Measurements from ENCODE around the gene TRUB2.

The TRUB2 gene

GRCh38 chr9:128304971-128305288, 17.3 kb downstream of the TRUB2 start:
- Histone ChIP-seq H3K36me3 (ENCODE audit: control insufficient read depth in 2 of 2, insufficient read depth in 2 of 2, low read length in 2 of 2) (peaks cover 9% of the 10 kb centered on the region in 2 donors), H3K4me1 (ENCODE audit: control insufficient read depth in 2 of 2, insufficient read depth in 2 of 2, low read length in 2 of 2) (peaks cover 0 to 3% of the 10 kb centered on the region in 2 donors), H3K9ac (ENCODE audit: low read depth in 1 of 2, low read length in 2 of 2) (no peak overlapping the region), H3K27ac (ENCODE audit: low read depth in 2 of 2, low read length in 2 of 2) (no peak overlapping the region), H3K9me3 (ENCODE audit: control insufficient read depth in 2 of 2, low read length in 2 of 2) (no peaks in the 10 kb centered on the region), H3K4me3 (ENCODE audit: low read length in 2 of 2) (no peak overlapping the region), H3K27me3 (ENCODE audit: control insufficient read depth in 2 of 2, insufficient read depth in 2 of 2, low read length in 2 of 2) (no peaks in the 10 kb centered on the region)

- H3K27ac ChIP-seq (ENCODE audit: low read depth in 2 of 2, low read length in 2 of 2) = no peak overlapping the region
Observed at GRCh38 chr9:128304136-128304970, 17.9 kb downstream of the TRUB2 start.

GRCh38 chr9:128298535-128299482, 23.4 kb downstream of the TRUB2 start:
- no peaks in the 10 kb centered on the region for H3K9me3 ChIP-seq (ENCODE audit: control insufficient read depth in 2 of 2, low read length in 2 of 2)
- H3K9ac ChIP-seq (ENCODE audit: low read depth in 1 of 2, low read length in 2 of 2) = peak overlapping the region in 1 of 2 donors; percentile 43
- H3K36me3 ChIP-seq (ENCODE audit: control insufficient read depth in 2 of 2, insufficient read depth in 2 of 2, low read length in 2 of 2) = no peaks in the 10 kb centered on the region
- peak overlapping the region in 1 of 2 donors; percentile 20 for H3K4me3 ChIP-seq (ENCODE audit: low read length in 2 of 2)
- H3K27me3 ChIP-seq (ENCODE audit: control insufficient read depth in 2 of 2, insufficient read depth in 2 of 2, low read length in 2 of 2) = no peaks in the 10 kb centered on the region
- peak overlapping the region; percentile 38 to 63 for H3K27ac ChIP-seq (ENCODE audit: low read depth in 2 of 2, low read length in 2 of 2)
- H3K4me1 ChIP-seq (ENCODE audit: control insufficient read depth in 2 of 2, insufficient read depth in 2 of 2, low read length in 2 of 2) = peaks cover 17 to 26% of the 10 kb centered on the region in 2 donors

More at GRCh38 chr9:128304136-128304970, 17.9 kb downstream of the TRUB2 start:
- Histone ChIP-seq H3K4me3 (ENCODE audit: low read length in 2 of 2) (no peak overlapping the region), H3K9me3 (ENCODE audit: control insufficient read depth in 2 of 2, low read length in 2 of 2) (no peaks in the 10 kb centered on the region), H3K9ac (ENCODE audit: low read depth in 1 of 2, low read length in 2 of 2) (no peak overlapping the region), H3K27me3 (ENCODE audit: control insufficient read depth in 2 of 2, insufficient read depth in 2 of 2, low read length in 2 of 2) (no peaks in the 10 kb centered on the region), H3K36me3 (ENCODE audit: control insufficient read depth in 2 of 2, insufficient read depth in 2 of 2, low read length in 2 of 2) (peaks cover 3 to 4% of the 10 kb centered on the region in 2 donors), H3K4me1 (ENCODE audit: control insufficient read depth in 2 of 2, insufficient read depth in 2 of 2, low read length in 2 of 2) (peaks cover 0 to 3% of the 10 kb centered on the region in 2 donors)

- no peak overlapping the region for H3K9ac ChIP-seq (ENCODE audit: low read depth in 1 of 2, low read length in 2 of 2)
- H3K27me3 ChIP-seq (ENCODE audit: control insufficient read depth in 2 of 2, insufficient read depth in 2 of 2, low read length in 2 of 2) = no peaks in the 10 kb centered on the region
- peak overlapping the region in 1 of 2 donors; percentile 33 for H3K4me3 ChIP-seq (ENCODE audit: low read length in 2 of 2)
- H3K27ac ChIP-seq (ENCODE audit: low read depth in 2 of 2, low read length in 2 of 2) = peak overlapping the region; percentile 59 to 64
- peaks cover 17 to 26% of the 10 kb centered on the region in 2 donors for H3K4me1 ChIP-seq (ENCODE audit: control insufficient read depth in 2 of 2, insufficient read depth in 2 of 2, low read length in 2 of 2)
- H3K36me3 ChIP-seq (ENCODE audit: control insufficient read depth in 2 of 2, insufficient read depth in 2 of 2, low read length in 2 of 2) = no peaks in the 10 kb centered on the region
- H3K9me3 ChIP-seq (ENCODE audit: control insufficient read depth in 2 of 2, low read length in 2 of 2) = no peaks in the 10 kb centered on the region
Observed at GRCh38 chr9:128297221-128297773, 24.9 kb downstream of the TRUB2 start.

- Histone ChIP-seq H3K9me3 (ENCODE audit: control insufficient read depth in 2 of 2, low read length in 2 of 2) (no peaks in the 10 kb centered on the region), H3K27me3 (ENCODE audit: control insufficient read depth in 2 of 2, insufficient read depth in 2 of 2, low read length in 2 of 2) (no peaks in the 10 kb centered on the region), H3K4me3 (ENCODE audit: low read length in 2 of 2) (peak overlapping the region in 1 of 2 donors; percentile 33), H3K4me1 (ENCODE audit: control insufficient read depth in 2 of 2, insufficient read depth in 2 of 2, low read length in 2 of 2) (peaks cover 17 to 26% of the 10 kb centered on the region in 2 donors), H3K36me3 (ENCODE audit: control insufficient read depth in 2 of 2, insufficient read depth in 2 of 2, low read length in 2 of 2) (no peaks in the 10 kb centered on the region), H3K27ac (ENCODE audit: low read depth in 2 of 2, low read length in 2 of 2) (peak overlapping the region; percentile 59 to 64), H3K9ac (ENCODE audit: low read depth in 1 of 2, low read length in 2 of 2) (peak overlapping the region; percentile 3 to 11)
Observed at GRCh38 chr9:128296340-128297220, 25.7 kb downstream of the TRUB2 start.

GRCh38 chr9:128294142-128294541, 28.1 kb downstream of the TRUB2 start:
- no peaks in the 10 kb centered on the region for H3K36me3 ChIP-seq (ENCODE audit: control insufficient read depth in 2 of 2, insufficient read depth in 2 of 2, low read length in 2 of 2)
- peaks cover 17 to 25% of the 10 kb centered on the region in 2 donors for H3K4me1 ChIP-seq (ENCODE audit: control insufficient read depth in 2 of 2, insufficient read depth in 2 of 2, low read length in 2 of 2)
- no peak overlapping the region for H3K4me3 ChIP-seq (ENCODE audit: low read length in 2 of 2)
- no peak overlapping the region for H3K27ac ChIP-seq (ENCODE audit: low read depth in 2 of 2, low read length in 2 of 2)
- no peaks in the 10 kb centered on the region for H3K27me3 ChIP-seq (ENCODE audit: control insufficient read depth in 2 of 2, insufficient read depth in 2 of 2, low read length in 2 of 2)
- H3K9me3 ChIP-seq (ENCODE audit: control insufficient read depth in 2 of 2, low read length in 2 of 2) = no peaks in the 10 kb centered on the region
- no peak overlapping the region for H3K9ac ChIP-seq (ENCODE audit: low read depth in 1 of 2, low read length in 2 of 2)

- no peaks in the 10 kb centered on the region for H3K36me3 ChIP-seq (ENCODE audit: control insufficient read depth in 2 of 2, insufficient read depth in 2 of 2, low read length in 2 of 2)
- no peaks in the 10 kb centered on the region for H3K9me3 ChIP-seq (ENCODE audit: control insufficient read depth in 2 of 2, low read length in 2 of 2)
- no peak overlapping the region for H3K27ac ChIP-seq (ENCODE audit: low read depth in 2 of 2, low read length in 2 of 2)
- H3K9ac ChIP-seq (ENCODE audit: low read depth in 1 of 2, low read length in 2 of 2) = no peak overlapping the region
- no peaks in the 10 kb centered on the region for H3K27me3 ChIP-seq (ENCODE audit: control insufficient read depth in 2 of 2, insufficient read depth in 2 of 2, low read length in 2 of 2)
- no peak overlapping the region for H3K4me3 ChIP-seq (ENCODE audit: low read length in 2 of 2)
- peaks cover 17 to 19% of the 10 kb centered on the region in 2 donors for H3K4me1 ChIP-seq (ENCODE audit: control insufficient read depth in 2 of 2, insufficient read depth in 2 of 2, low read length in 2 of 2)
Observed at GRCh38 chr9:128293091-128293490, 29.2 kb downstream of the TRUB2 start.

- H3K9me3 ChIP-seq (ENCODE audit: control insufficient read depth in 2 of 2, low read length in 2 of 2) = no peaks in the 10 kb centered on the region
- no peak overlapping the region for H3K27ac ChIP-seq (ENCODE audit: low read depth in 2 of 2, low read length in 2 of 2)
- H3K27me3 ChIP-seq (ENCODE audit: control insufficient read depth in 2 of 2, insufficient read depth in 2 of 2, low read length in 2 of 2) = no peaks in the 10 kb centered on the region
- H3K9ac ChIP-seq (ENCODE audit: low read depth in 1 of 2, low read length in 2 of 2) = no peak overlapping the region
- no peaks in the 10 kb centered on the region for H3K36me3 ChIP-seq (ENCODE audit: control insufficient read depth in 2 of 2, insufficient read depth in 2 of 2, low read length in 2 of 2)
- peaks cover 13 to 14% of the 10 kb centered on the region in 2 donors for H3K4me1 ChIP-seq (ENCODE audit: control insufficient read depth in 2 of 2, insufficient read depth in 2 of 2, low read length in 2 of 2)
- H3K4me3 ChIP-seq (ENCODE audit: low read length in 2 of 2) = no peak overlapping the region
Observed at GRCh38 chr9:128292009-128292408, 30.2 kb downstream of the TRUB2 start.

GRCh38 chr9:128288273-128289004, 33.8 kb downstream of the TRUB2 start:
- Histone ChIP-seq H3K27me3 (ENCODE audit: control insufficient read depth in 2 of 2, insufficient read depth in 2 of 2, low read length in 2 of 2) (no peaks in the 10 kb centered on the region), H3K4me3 (ENCODE audit: low read length in 2 of 2) (no peak overlapping the region), H3K9ac (ENCODE audit: low read depth in 1 of 2, low read length in 2 of 2) (no peak overlapping the region), H3K9me3 (ENCODE audit: control insufficient read depth in 2 of 2, low read length in 2 of 2) (no peaks in the 10 kb centered on the region), H3K36me3 (ENCODE audit: control insufficient read depth in 2 of 2, insufficient read depth in 2 of 2, low read length in 2 of 2) (peaks cover 0 to 10% of the 10 kb centered on the region in 2 donors), H3K4me1 (ENCODE audit: control insufficient read depth in 2 of 2, insufficient read depth in 2 of 2, low read length in 2 of 2) (no peaks in the 10 kb centered on the region), H3K27ac (ENCODE audit: low read depth in 2 of 2, low read length in 2 of 2) (no peak overlapping the region)
